ENCODE results near the gene TPPP2.

Gene TPPP2

DNA sequence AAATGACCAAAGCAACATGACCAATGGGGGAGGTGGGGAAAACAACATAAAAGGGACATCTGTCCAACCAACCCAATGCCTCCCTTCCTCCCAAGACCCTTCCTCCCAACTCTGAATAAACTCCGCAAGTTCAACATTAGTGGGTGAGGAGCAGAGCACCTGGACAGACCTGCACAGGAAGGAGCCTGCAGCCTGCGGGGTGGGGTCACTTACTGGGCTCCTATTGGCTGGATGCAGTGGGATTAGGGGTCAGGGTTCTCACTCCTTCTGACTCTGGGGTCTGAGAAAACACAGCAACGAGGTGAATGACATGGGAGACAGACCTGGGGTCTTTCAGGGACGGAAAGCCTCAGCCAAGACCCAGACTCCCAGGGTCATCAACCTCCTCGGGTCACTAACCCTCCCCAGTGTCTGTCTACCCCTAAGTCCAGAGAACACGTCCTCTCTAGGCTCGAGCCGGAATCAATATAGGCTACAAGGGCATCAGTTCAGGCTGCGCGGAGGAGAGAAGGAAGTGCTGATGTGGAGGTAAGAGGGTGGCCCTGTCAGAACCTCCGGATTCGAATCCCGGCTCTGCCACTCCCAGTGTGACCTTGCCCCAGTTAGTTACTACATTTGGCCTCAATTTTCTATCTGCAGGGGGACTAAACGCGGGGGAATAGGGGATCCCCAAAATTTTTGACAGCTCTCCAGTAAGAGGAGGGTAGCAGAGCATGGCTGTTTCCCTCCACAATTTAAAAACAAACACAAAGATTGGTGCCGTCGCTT lies 6.0 kb upstream of the TPPP2 start:
- no peak for TF ChIP-seq ZNF8 (CRISPR knock-in tag; IDR thresholded peaks at IDR 0.05)
- ATAC-seq, result no peak

DNA sequence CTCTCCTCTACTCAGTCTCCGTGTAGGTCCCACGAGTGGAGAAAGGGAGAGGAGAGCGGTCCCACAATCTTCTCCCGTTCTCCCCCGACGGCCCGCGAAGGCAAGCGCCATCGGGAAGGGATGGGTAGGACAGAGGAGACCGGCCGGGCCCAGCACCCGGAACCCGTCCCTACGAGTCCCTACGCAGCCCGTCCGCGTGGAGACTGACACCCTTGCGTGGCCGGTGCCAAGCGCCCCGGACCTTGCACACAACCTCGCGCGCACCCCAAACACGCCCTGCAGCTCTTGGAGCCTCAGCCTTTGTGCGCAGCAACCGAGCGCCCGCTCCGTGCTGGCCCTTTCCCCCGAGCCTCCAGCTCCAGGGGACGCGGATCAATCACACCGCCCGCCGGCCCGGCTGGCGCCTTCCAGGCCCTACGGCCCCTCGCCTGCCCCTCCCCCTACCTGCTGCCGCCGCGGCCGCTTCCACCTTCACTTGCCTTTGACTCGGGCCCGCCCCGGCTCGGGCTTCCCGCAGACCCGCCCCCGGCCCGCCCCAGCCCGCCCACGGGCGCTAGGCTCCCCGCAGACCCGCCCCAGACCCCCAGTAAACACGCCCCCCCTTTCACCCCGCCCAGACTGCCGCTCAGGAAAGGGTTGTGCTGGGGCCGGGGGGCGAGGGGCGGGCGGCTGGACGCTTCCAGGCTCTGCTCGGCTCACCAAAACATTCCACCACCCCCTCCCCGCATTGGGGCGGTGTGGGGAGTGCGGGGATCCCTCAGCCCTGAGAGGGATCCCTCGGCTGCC lies 5.2 kb upstream of the TPPP2 start, which contains the start of gene NDRG2:
Gene NDRG2 (minus strand): TSS at position 477 of the 786 bp plus-strand sequence. CDS start 1,746 bp downstream, outside the sequence.
- ATAC-seq, result peak; percentile 83

DNA sequence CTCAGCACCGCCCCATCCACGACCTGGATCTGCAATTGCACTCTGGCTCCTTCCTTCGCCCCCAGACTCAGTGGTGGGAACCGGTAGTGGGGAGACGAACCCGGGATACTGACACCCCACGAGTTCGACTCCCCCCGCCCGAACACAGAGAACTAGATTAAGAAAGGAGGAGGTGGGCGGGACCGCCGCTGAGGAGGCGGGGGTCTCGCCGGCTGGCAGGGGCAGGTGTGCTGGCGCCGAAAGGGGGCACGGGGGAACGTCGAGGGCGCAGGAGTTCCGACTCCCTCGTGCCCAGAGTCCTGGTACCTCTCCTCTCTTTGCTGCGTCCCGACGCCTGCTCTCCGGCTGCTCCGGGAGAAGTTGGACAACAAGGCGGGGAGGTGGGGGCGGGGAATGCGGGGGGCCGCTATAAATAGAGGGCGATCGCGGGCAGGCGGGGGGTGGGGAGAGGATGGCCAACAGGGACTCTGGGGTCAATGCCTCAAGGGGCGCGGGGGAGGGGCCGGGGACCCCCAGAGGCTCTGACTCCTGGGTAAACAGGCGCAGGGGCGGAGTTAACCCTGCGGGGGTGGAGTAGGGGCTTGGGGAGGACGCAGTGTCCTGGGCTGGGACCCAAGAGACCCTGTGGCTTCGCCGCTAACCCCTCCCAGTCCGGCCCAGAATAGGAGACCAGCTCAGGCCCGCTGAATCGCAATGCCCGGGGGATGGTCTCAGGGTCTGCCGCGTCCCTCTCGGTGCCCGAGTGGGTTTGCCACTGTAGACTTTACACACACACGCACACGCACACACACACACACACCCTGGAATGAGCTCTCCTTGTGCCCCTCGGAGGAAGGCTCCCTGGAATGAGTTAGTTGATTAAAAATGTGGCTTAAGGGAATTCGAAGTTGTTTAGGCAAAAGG lies 4.4 kb upstream of the TPPP2 start:
- TF ChIP-seq ZNF565 (CRISPR knock-in tag; conservative IDR thresholded peaks at IDR 0.05; ENCODE audit: low read depth) (no peak), RARB (CRISPR knock-in tag; IDR thresholded peaks at IDR 0.05) (no peak), ARNTL (CRISPR knock-in tag; IDR thresholded peaks at IDR 0.05; ENCODE audit: borderline replicate concordance, low read depth) (no peak), ZNF8 (CRISPR knock-in tag; IDR thresholded peaks at IDR 0.05) (no peak)
- ATAC-seq, result peak; percentile 47

More for the DNA sequence above, 5.2 kb upstream of the TPPP2 start, which contains the start of gene NDRG2:
- TF ChIP-seq, protein P1, sequence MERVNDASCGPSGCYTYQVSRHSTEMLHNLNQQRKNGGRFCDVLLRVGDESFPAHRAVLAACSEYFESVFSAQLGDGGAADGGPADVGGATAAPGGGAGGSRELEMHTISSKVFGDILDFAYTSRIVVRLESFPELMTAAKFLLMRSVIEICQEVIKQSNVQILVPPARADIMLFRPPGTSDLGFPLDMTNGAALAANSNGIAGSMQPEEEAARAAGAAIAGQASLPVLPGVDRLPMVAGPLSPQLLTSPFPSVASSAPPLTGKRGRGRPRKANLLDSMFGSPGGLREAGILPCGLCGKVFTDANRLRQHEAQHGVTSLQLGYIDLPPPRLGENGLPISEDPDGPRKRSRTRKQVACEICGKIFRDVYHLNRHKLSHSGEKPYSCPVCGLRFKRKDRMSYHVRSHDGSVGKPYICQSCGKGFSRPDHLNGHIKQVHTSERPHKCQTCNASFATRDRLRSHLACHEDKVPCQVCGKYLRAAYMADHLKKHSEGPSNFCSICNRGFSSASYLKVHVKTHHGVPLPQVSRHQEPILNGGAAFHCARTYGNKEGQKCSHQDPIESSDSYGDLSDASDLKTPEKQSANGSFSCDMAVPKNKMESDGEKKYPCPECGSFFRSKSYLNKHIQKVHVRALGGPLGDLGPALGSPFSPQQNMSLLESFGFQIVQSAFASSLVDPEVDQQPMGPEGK (CRISPR knock-in tag; IDR thresholded peaks at IDR 0.05; ENCODE audit: borderline replicate concordance), result no peak
- no peak for TF ChIP-seq ISL1 (CRISPR knock-in tag; IDR thresholded peaks at IDR 0.05)
- no peak for TF ChIP-seq ZNF565 (CRISPR knock-in tag; conservative IDR thresholded peaks at IDR 0.05; ENCODE audit: low read depth)
- no peak for TF ChIP-seq GLIS3 (CRISPR knock-in tag; IDR thresholded peaks at IDR 0.05)

DNA sequence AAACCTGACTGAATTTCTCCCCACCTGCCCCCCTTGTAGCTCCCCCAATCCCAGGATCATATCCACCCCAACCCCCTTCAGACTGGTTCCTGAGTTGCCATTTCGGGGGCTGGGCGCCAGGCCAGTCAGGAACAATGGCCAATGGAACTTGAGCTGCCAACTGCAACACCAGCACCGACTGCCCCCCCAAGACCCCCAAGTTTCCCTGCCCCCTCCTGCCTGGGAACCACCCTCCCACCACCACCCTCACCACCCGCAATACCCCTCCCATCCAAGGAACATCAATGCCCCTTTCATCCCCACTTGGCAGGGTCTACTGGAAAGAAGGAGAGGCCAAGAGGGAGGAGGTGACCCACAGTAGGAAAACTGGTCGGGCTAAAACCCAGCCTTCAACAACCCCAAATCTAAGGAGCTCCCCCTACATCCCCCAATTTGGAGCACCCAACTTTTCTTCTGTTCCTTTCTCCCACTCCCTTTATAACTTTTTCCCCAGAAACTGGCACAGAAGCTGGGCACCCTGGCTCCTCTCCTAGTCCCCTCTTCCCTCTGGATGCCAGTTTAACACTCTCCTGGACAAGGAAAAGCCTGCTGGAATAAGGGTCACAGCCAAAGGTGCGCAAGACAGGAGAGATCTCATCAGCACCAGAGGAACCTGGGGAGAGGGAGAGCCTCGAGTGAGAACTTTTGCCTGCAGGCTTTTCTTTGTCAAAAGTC lies 3.6 kb upstream of the TPPP2 start:
- no peak for TF ChIP-seq ZNF8 (CRISPR knock-in tag; IDR thresholded peaks at IDR 0.05)
- TF ChIP-seq GLIS3 (CRISPR knock-in tag; IDR thresholded peaks at IDR 0.05), result no peak
- no peak for TF ChIP-seq OSR1 (CRISPR knock-in tag; IDR thresholded peaks at IDR 0.05)
- TF ChIP-seq PPARA (CRISPR knock-in tag; IDR thresholded peaks at IDR 0.05; ENCODE audit: borderline replicate concordance), result no peak
- no peak for TF ChIP-seq ZNF565 (CRISPR knock-in tag; conservative IDR thresholded peaks at IDR 0.05; ENCODE audit: low read depth)
- TF ChIP-seq ARNTL (CRISPR knock-in tag; IDR thresholded peaks at IDR 0.05; ENCODE audit: borderline replicate concordance, low read depth), result no peak
- TF ChIP-seq ZC3H10 (CRISPR knock-in tag; IDR thresholded peaks at IDR 0.05), result no peak
- TF ChIP-seq, protein P1 (CRISPR knock-in tag; IDR thresholded peaks at IDR 0.05; ENCODE audit: borderline replicate concordance), result no peak
- TF ChIP-seq, protein P2, sequence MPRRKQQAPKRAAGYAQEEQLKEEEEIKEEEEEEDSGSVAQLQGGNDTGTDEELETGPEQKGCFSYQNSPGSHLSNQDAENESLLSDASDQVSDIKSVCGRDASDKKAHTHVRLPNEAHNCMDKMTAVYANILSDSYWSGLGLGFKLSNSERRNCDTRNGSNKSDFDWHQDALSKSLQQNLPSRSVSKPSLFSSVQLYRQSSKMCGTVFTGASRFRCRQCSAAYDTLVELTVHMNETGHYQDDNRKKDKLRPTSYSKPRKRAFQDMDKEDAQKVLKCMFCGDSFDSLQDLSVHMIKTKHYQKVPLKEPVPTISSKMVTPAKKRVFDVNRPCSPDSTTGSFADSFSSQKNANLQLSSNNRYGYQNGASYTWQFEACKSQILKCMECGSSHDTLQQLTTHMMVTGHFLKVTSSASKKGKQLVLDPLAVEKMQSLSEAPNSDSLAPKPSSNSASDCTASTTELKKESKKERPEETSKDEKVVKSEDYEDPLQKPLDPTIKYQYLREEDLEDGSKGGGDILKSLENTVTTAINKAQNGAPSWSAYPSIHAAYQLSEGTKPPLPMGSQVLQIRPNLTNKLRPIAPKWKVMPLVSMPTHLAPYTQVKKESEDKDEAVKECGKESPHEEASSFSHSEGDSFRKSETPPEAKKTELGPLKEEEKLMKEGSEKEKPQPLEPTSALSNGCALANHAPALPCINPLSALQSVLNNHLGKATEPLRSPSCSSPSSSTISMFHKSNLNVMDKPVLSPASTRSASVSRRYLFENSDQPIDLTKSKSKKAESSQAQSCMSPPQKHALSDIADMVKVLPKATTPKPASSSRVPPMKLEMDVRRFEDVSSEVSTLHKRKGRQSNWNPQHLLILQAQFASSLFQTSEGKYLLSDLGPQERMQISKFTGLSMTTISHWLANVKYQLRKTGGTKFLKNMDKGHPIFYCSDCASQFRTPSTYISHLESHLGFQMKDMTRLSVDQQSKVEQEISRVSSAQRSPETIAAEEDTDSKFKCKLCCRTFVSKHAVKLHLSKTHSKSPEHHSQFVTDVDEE (CRISPR knock-in tag; IDR thresholded peaks at IDR 0.05), result no peak
- no peak for TF ChIP-seq SNAI2 (CRISPR knock-in tag; IDR thresholded peaks at IDR 0.05)
- TF ChIP-seq TOX (CRISPR knock-in tag; IDR thresholded peaks at IDR 0.05; ENCODE audit: borderline replicate concordance), result no peak
- no peak for TF ChIP-seq BACH2 (CRISPR knock-in tag; IDR thresholded peaks at IDR 0.05; ENCODE audit: borderline replicate concordance)
- TF ChIP-seq, protein P3, sequence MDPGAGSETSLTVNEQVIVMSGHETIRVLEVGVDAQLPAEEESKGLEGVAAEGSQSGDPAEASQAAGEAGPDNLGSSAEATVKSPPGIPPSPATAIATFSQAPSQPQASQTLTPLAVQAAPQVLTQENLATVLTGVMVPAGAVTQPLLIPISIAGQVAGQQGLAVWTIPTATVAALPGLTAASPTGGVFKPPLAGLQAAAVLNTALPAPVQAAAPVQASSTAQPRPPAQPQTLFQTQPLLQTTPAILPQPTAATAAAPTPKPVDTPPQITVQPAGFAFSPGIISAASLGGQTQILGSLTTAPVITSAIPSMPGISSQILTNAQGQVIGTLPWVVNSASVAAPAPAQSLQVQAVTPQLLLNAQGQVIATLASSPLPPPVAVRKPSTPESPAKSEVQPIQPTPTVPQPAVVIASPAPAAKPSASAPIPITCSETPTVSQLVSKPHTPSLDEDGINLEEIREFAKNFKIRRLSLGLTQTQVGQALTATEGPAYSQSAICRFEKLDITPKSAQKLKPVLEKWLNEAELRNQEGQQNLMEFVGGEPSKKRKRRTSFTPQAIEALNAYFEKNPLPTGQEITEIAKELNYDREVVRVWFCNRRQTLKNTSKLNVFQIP (CRISPR knock-in tag; IDR thresholded peaks at IDR 0.05; ENCODE audit: borderline replicate concordance, low read depth), result no peak
- TF ChIP-seq ZNF70 (CRISPR knock-in tag; IDR thresholded peaks at IDR 0.05), result no peak
- no peak for TF ChIP-seq ISL1 (CRISPR knock-in tag; IDR thresholded peaks at IDR 0.05)
- no peak for TF ChIP-seq ESRRG (CRISPR knock-in tag; IDR thresholded peaks at IDR 0.05)
- TF ChIP-seq RARB (CRISPR knock-in tag; IDR thresholded peaks at IDR 0.05), result no peak
- ATAC-seq, result no peak

Measured in SK-N-SH treated with all-trans-retinoic acid at 6 μM for 48 hours (cell line).